ENCODE results near the gene AGPAT3.

The AGPAT3 gene

GRCh38 chr21:43917515-43918384 is 52.7 kb downstream of the AGPAT3 start:
- peak; percentile 47 for DNase-seq (ENCODE audit: extremely low read depth, insufficient read length)
- Histone ChIP-seq H3K36me3 (ENCODE audit: control insufficient read depth, insufficient read depth, low read length) (no peaks in the 10 kb centered on the region; the same call in 1 of the 2 replicates), H3K27me3 (replicated peaks; ENCODE audit: control insufficient read depth, insufficient read depth, low read length) (no peaks in the 10 kb centered on the region), H3K4me3 (replicated peaks; ENCODE audit: low read depth, low read length) (peak overlapping the region; percentile 62)
- TF ChIP-seq CTCF (IDR thresholded peaks at IDR 0.05; ENCODE audit: insufficient read depth, low read length, poor library complexity, severe bottlenecking), result peak; percentile 55

GRCh38 chr21:43918385-43918947 is 53.4 kb downstream of the AGPAT3 start:
- Histone ChIP-seq H3K27me3 (replicated peaks; ENCODE audit: control insufficient read depth, insufficient read depth, low read length) (no peaks in the 10 kb centered on the region), H3K4me3 (replicated peaks; ENCODE audit: low read depth, low read length) (peak overlapping the region; percentile 62), H3K36me3 (ENCODE audit: control insufficient read depth, insufficient read depth, low read length) (no peaks in the 10 kb centered on the region; the same call in none of the 2 replicates)
- TF ChIP-seq CTCF (IDR thresholded peaks at IDR 0.05; ENCODE audit: insufficient read depth, low read length, poor library complexity, severe bottlenecking), result no peak
- no peak for DNase-seq (ENCODE audit: extremely low read depth, insufficient read length)

- Histone ChIP-seq H3K27me3 (replicated peaks; ENCODE audit: control insufficient read depth, insufficient read depth, low read length) (no peaks in the 10 kb centered on the region), H3K36me3 (ENCODE audit: control insufficient read depth, insufficient read depth, low read length) (peaks cover under 1% of the 10 kb centered on the region), H3K4me3 (replicated peaks; ENCODE audit: low read depth, low read length) (no peak overlapping the region)
- no peak for DNase-seq (ENCODE audit: extremely low read depth, insufficient read length)
- no peak for TF ChIP-seq CTCF (IDR thresholded peaks at IDR 0.05; ENCODE audit: insufficient read depth, low read length, poor library complexity, severe bottlenecking)
These were observed 54.3 kb downstream of the AGPAT3 start for GRCh38 chr21:43919283-43919682.

GRCh38 chr21:43919871-43920801 is 55.1 kb downstream of the AGPAT3 start:
- peak; percentile 58 for DNase-seq (ENCODE audit: extremely low read depth, insufficient read length)
- H3K4me3 ChIP-seq (replicated peaks; ENCODE audit: low read depth, low read length), result no peak overlapping the region
- no peaks in the 10 kb centered on the region for H3K27me3 ChIP-seq (replicated peaks; ENCODE audit: control insufficient read depth, insufficient read depth, low read length)
- no peak for TF ChIP-seq CTCF (IDR thresholded peaks at IDR 0.05; ENCODE audit: insufficient read depth, low read length, poor library complexity, severe bottlenecking)
- peaks cover 2% of the 10 kb centered on the region for H3K36me3 ChIP-seq (ENCODE audit: control insufficient read depth, insufficient read depth, low read length)

- H3K27me3 ChIP-seq (replicated peaks; ENCODE audit: control insufficient read depth, insufficient read depth, low read length), result no peaks in the 10 kb centered on the region
- no peak overlapping the region for H3K4me3 ChIP-seq (replicated peaks; ENCODE audit: low read depth, low read length)
- peaks cover 4% of the 10 kb centered on the region for H3K36me3 ChIP-seq (ENCODE audit: control insufficient read depth, insufficient read depth, low read length)
- no peak for TF ChIP-seq CTCF (IDR thresholded peaks at IDR 0.05; ENCODE audit: insufficient read depth, low read length, poor library complexity, severe bottlenecking)
- peak; percentile 46 for DNase-seq (ENCODE audit: extremely low read depth, insufficient read length)
These were observed 56.6 kb downstream of the AGPAT3 start for GRCh38 chr21:43921571-43921978.

Data from GM06990 (cell line).